GM20431 (cell line): ENCODE data around the gene ZNF652.

ENCODE experiments used
- in situ Hi-C: fragments of 300-500 bp; cut with MseI, MboI; formaldehyde crosslinking; loops from one replicate; pipeline ENCODE4 v1.15.0; 2020; ENCODE audit warnings: low sequenced_read_pairs; ENCODE audit not compliant: unreplicated experiment

ZNF652 gene

DNA sequence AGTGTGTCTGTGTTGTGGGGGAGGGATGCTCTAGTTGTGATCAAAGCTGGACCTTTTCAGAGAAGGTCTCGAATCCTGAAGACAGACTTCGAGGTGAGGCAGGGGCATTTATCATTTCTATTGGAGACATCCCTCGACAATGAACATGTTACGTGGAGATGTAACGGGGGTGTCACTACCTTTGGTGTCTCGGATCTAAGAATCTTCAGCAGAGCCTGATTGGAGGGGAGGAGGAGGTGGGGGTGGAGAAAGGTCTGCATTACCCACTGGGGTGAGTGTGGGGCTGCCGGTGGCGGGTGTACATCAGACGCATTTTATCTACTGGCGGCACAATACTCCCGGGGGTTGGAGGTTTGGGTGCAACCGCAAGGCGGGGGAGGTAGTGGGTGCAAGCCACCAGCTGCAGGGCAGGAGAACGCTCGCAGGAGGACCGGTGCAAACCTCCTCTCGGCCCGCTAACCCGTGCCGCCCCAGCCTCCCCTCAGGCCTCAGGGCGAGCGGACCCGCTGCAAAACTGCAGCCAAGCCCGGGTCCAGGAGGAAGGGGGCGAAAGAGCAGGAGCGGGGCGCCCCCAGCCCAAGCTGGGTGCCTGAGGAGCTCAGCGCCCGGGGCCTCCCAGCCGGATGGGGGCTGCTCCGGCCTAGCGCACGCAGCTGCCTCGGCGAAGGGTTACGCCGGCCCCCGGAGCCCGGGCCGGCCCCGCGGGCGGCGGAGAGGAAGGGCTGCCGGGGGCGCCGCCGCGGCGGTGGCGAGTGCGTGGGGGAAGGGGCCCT, 735 bp downstream of the ZNF652 start:
- in situ Hi-C loops: no loop called here

DNA sequence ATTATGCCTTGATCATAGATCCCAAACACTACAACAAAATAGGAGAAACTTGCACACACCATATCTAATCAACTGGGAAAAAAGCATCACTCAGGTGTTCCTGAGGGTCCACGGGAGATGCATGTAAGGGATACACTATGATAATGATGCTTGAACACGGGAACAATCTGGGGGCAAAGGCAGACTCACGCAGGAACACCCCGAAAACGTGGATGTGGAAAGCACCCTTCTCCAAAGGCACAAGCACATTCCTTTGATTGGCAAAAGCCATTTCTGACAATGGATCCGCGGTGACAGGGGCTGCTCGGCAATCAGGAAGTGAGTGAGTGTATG, 1.3 kb downstream of the ZNF652 start:
- in situ Hi-C loops: no loop called here

DNA sequence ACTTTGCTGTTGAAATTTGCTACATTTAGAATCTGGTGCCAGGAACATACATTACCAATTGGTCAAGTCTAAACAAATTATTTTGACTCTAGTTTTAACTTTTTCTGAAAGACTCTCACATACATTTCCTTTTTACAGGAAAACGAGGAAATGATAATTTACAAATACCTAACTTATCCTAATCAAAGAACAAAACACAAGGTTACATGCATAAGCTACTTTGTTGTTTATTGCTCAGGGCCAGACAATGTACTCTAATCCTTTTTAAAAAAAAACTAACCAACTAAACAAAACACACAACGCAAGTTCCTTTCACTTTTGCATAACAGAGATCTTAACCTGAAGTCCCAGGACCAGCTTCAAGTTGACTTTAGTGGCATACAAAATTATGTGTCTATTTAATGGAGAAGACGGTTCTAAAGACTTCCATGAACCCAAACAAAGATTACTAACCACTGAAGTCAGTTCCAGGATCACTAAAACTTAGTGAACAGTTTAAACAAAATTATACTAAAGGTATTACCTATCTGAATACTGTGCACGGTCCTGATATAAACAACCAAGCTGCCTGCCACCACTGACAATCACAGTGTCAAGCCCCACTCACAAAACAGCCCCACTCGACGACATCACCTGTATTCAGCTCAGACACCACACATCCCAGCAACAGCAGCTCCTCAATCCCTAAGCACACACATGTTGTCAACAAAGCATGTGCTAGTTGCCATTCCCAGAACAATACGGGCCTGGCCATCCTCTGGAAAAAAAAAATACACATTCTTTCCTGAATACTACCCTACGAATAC, 1.9 kb downstream of the ZNF652 start:
- in situ Hi-C loops: no loop called here

DNA sequence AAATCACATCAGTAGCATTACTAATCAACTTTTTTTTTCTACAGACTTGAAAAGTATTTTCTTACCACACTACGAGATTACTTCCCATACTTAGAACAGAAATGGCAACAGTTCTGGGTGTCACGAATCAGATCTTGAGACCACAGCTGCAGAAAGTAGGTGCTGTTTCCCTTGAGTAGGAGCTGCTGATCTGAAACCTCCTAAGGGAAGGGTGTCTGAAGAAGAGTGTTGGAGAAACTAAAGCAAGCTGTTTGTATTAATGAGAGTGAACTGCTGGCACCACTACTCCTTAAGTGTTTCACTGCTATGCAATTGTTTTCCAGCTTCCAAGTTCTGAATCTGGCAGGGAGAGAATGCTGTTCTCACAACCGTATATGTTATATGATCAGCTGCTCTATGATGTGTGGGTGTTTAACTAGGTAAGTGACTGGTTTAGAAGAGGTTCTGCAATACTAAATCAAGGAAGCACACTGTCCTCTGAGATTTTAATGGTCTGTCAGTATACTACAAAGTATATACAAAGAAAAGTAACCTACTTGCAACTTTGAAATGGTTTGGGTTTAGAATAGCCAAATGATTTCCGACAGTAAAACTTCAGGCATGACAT, 3.3 kb downstream of the ZNF652 start:
- in situ Hi-C loops: no loop called here

DNA sequence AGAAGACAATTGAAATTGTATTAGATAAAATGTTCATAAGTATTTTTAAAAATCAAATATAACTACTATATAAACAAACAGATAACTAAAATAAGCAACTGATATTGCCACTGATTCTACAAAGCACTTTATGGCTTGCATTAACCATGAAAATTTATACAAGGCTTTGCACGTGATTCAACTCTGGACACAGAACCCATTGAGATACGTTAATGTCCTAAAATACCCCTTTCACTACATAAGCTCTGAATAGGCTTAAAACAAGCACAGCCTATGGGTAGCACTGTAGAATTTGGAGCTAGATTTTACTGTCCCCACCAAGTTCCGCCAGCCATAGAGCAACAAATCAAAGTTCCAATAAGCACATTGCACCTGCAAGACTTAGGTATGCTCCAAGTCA, 4.5 kb downstream of the ZNF652 start:
- in situ Hi-C loops: no loop called here

DNA sequence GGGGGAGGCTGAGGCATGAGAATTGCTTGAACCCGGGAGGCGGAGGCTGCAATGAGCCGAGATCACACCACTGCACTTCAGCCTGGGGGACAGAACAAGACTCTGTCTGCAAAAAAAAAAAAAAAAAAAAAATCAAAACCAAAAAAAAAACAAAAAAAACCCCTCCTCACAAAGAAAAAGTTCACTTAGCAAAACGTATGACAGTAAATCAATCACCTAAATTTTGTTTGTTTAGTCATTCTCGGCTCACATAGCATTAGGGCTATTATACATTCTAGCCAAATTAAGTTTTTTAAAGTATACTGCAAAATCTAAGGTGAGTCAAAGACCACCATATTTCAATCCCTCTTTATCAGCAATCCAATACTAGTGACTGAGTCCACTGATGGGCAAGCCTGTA, 5.7 kb downstream of the ZNF652 start:
- in situ Hi-C loops: no loop called here

DNA sequence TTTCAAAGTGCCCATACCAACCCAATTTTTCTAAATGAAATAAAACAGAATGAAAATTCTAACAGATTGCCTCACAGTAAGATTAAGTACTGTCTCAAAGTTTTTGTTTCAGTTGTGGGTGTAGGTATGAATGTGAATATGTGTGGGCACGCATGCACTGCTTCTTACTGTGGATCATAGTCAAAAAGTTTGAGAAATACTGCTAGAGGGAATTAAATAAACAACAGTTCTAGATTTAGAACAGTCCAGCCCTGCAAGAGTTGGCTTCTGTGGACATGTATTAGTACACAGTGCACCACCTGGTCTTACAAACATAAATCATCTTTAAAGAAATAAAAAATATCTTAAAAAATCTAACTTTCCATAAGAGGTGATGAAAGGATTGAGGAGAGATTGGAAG, 8.4 kb downstream of the ZNF652 start:
- in situ Hi-C loops: no loop called here

DNA sequence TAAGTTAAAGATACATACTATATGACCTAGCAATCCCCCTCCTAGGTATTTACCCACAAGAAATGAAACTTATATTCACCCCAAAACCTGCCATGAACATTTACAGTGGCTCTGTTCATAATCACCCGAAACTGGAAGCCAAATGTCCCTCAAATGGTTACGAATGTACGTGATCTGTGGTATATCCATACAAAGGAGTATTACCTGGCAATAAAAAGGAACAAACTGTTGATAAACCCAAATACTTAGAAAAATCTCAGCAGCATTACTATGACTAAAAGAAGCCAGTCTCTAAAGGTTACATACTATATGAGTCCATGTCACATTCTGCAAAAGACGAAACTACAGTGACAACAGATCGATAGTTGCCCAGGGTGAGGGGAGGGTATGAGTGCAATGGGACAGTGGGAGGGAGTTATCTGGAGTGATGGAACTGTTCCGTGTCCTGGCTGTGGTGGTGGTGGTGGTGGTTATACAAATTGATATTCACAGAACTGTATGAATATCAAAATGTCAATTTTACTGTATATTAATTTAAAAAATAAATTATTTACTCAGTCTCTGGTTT, 9.4 kb downstream of the ZNF652 start:
- in situ Hi-C loops: no loop called here

DNA sequence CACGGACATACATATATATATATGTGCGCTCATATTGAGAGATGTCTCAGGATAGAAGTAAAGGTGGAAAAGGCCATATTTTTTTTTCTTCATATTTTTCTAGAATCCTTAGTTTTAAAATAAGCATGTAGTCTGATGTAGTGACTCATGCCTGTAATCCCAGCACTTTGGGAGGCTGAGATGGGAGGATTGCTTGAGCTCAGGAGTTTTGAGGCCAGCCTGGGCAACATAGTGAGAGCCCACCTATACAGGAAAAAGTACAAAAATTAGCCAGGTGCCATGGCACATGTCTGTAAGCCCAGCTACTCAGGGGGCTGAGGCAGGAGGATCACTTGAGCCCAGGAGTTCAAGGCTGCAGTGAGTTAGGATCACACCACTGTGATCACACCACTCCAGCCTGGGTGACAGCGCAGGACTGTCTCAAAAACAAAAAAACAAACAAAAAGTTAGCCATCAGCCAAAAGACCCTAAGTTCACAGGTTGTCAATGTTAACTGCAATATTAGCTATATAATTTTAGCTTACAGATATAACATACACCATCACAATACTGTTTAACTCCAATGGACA, 10.4 kb downstream of the ZNF652 start:
- in situ Hi-C loops: no loop called here

DNA sequence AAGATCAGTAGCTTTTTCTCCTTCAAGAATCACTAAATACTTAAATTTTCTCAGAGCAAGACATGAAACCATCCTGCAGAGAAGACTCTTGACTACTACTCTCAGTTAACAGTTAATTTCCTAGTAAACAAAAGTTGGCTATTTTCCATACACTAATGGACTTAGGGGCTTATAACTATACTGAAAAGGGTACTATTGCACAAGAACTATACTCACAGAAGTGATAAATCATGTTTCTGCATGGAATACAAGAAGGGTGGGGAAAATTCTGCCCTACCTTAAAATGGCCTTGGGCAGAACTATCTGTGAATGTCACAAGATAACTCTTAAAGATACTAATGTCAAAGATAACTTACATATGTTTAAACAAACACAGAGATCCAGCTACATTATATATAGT, 12.5 kb downstream of the ZNF652 start:
- in situ Hi-C loops: no loop called here

DNA sequence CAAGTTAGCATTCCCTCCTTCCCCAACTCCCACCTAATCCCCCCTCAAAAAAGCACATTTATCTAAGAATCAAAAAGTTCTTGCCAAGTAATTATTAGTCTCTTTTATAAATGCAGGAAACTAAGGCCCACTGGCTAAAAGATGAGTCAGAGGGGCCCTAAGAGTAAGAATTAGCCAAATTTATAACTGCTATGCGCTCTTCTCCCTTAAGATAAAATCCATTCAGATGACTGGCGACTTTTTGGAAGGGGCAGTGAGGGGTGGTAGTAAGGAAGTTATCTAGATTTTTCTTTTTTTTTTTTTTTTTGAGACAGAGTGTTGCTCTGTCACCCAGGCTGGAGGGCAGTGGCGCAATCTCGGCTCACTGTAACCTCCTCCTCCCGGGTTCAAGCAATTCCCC, 17.1 kb downstream of the ZNF652 start:
- in situ Hi-C loops: no loop called here

DNA sequence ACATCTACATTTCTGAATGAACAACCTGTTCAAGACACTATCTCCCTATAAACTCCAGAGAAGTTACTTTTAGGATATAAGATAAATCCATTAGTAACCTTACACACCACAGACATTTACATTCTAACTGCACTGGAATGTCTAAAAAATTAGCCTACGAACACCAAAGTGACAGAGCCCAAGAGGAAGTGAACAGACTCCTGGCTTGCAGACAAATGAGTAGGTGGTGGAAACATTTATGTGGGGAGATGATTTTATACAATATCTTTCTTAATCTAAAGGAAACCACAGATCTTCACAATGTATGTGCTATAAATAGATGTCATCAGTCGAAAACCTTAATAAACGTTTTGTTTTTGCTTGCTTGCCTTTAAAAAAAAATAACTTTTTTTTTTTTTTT, 18.8 kb downstream of the ZNF652 start:
- in situ Hi-C loops: no loop called here

DNA sequence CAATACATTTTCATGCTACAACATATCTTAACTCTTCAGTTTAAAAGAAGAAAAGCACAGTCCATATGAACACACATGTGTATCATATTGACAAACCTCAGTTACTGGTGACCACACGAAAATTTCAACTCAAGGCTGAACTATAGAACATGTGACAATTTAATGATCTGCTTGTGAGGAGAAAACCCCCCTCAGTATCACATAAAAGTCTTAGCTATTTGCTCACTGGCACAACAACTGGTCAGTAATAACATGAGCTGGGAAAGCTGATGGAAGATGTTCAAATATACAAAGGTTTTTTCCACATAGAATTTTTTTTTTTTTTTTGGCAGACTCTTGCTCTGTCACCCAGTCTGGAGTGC, 19.5 kb downstream of the ZNF652 start:
- in situ Hi-C loops: no loop called here

DNA sequence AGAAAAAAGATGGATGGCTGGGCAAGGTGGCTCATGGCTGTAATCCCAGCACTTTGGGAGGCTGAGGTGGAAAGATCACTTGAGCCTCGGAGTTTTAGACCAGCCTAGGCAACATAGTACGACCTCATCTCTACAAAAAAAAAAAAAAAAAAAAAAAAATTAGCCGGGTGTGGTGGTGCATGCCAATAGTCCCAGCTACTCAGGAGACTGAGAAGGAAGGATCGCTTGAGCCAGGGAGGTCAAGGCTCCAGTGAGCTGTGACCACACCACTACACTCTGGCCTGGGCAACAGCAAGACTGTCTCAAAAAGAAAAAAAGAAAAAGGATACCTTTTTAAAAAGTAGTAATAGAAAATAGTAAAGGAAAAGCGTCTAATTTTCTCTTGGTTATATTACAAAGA, 20.7 kb downstream of the ZNF652 start:
- in situ Hi-C loops: no loop called here

DNA sequence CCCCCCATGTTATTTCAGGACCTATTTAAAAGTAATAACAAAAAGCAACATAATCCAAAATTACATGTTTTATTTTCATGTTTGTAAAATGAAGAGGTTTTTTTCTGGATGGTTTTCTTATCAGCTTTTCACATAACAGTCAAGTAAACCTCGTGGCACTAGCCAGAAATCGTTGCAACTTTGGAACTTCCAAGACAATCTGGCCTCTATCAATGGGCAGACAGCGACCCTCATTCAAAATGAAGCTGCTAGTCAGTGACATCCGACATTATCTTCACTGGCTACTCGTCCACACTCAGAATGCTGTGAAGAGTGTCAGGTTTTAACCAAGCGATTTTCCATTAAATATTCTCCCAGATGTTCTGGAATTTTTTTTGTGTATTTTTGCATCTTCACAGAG, 22.7 kb downstream of the ZNF652 start:
- in situ Hi-C loops: no loop called here

DNA sequence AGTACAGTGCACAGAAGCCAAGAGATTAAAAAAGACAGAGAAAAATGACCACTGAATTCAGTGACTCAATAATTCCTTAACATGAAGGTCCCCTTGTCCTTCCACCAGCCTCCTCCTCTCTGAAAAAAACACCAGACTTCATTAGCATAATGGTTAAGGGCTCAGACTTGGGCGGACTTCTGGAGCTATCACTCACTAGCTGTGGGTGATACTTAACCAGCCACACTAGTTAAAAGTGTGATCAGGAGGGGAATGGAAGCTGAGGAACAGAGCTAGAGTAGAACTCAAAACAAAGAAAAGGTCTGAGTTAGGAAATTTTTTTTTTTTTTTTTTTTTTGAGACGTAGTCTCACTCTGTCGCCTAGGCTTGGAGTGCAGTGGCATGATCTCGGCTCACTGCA, 23.2 kb downstream of the ZNF652 start:
- in situ Hi-C loops: no loop called here

DNA sequence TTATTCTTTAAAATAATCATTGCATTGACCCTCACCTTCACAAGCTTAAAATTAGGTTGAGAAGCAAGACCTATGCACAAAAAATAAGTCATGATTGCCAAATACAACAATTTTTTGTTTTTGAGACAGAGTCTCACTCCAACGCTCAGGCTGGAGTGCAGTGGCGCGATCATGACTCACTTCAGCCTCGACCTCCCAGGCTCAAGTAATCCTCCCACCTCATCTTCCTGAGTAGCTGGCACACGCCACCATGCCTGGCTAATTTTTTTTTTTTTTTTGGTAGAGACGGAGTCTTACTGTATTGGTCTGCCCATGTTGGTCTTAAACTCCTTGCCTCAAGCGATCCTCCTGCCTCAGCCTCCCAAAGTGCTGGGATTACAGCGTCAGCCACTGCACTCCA, 24.2 kb downstream of the ZNF652 start:
- in situ Hi-C loops: no loop called here

DNA sequence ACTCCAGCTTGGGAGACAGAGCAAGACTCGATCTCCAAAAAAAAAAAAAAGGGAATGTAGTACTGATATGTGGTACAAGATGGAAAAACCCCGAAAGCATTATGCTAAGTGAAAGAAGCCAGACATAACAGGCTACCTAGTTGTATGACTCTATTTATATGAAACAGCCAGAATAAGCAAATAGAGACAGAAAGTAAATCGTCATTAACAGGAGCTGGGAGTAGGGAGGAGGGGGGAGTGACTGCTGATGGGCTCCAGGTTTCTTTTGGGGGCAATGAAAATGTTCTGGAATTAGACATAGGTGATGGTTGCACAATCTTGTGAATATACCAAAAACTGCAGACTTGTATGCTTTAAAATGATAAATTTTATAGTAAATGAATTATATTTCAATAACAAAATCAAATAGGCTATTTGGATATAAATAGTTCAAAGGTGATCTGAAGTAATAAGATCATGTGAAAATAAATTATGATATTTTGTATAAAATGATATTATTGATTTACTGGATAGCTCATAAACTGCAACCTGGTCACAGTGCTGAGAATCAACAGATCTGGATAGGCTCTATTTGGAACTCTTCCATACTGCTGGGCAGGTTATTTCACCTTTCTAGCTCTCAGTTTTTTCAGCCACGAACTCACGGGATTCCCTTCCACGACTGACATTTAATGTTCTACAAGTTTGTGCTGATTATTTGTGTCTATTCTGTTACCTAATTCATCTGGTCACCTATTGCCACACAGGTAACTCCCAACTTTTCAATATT, 27.1 kb downstream of the ZNF652 start:
- in situ Hi-C loops: no loop called here

DNA sequence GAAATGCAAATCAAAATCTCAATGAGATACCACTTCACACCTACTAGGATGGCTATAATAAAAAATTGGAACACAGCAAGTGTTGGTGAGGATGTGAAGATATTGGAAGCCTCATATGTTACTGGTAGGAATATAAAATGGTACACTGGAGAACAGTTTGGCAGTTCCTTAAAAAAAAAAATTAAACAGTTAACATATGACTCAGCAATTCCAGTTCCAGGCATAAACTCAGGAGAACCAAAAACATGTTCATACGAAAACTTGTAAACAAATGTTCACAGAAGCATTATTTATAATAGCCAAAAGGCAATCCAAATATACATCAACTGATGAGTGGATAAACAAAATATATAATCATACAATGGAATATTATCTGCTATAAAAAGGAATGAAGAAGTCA, 28.2 kb downstream of the ZNF652 start:
- in situ Hi-C loops: no loop called here
